ENCODE measurements around the gene SUSD3. TPM values are rescaled to one million over a fixed set of nuclear protein-coding genes. Genes with fewer than 3 reads are reported as not detected.

Gene SUSD3
- total RNA-seq, 1 donor from 2014 or later = 0.60 TPM

DNA sequence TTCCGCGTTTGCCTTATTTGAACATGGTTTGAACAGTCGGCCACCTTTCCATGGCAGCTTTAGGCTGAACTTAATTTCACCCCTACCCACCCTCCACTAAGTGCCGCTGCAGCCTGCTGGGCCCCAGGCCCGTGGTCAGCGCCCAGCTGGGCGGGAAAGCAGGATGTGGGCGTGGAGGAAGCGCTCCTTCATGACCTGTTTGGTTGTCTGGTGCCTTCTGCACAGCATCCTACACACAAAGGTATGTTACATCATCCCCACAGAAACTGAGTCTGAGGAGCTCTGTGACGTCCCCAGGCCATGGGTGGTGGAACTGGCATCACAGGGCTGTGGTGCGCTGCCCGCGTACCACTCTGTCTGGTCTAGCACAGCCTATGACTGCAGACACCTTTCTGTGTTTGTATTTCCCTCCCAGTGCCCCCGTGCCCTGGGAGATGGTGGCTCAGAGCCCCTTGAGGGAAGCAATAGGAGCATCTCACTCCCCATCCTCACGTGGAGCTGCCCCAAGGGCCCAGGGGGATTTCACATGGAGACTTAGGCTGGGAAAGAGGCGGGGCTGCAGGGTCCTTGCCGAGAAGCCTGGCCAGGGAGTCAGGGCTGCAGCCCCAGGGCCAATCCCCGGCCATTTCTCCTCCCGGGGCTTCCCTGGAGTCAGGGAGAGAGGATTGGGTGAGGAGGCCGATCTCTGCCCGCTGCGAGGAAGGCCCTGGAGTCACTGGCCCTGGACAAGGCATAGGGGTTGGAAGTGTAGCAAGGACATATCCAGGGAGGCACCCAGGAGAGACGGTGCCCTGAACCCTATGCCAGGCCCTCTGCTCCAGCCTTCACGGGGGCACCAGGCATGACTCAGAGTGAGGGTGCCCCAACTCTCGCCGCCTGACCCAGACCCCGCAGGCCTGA is 37.5 kb upstream of the SUSD3 start:
- Histone ChIP-seq H3K4me1 (no peaks in the 10 kb centered on the region), H3K27me3 (ENCODE audit: low read depth) (peaks cover under 1% of the 10 kb centered on the region), H3K4me3 (no peak overlapping the region), H3K9me3 (replicated peaks) (no peaks in the 10 kb centered on the region), H3K27ac (replicated peaks) (no peak overlapping the region), H3K36me3 (no peaks in the 10 kb centered on the region)
- TF ChIP-seq, protein P1, sequence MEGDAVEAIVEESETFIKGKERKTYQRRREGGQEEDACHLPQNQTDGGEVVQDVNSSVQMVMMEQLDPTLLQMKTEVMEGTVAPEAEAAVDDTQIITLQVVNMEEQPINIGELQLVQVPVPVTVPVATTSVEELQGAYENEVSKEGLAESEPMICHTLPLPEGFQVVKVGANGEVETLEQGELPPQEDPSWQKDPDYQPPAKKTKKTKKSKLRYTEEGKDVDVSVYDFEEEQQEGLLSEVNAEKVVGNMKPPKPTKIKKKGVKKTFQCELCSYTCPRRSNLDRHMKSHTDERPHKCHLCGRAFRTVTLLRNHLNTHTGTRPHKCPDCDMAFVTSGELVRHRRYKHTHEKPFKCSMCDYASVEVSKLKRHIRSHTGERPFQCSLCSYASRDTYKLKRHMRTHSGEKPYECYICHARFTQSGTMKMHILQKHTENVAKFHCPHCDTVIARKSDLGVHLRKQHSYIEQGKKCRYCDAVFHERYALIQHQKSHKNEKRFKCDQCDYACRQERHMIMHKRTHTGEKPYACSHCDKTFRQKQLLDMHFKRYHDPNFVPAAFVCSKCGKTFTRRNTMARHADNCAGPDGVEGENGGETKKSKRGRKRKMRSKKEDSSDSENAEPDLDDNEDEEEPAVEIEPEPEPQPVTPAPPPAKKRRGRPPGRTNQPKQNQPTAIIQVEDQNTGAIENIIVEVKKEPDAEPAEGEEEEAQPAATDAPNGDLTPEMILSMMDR (IDR thresholded peaks at IDR 0.05; ENCODE audit: borderline replicate concordance) = no peak
- DNase-seq = no peak
- intact Hi-C loops (cut with micrococcal nuclease) = no loop called here

DNA sequence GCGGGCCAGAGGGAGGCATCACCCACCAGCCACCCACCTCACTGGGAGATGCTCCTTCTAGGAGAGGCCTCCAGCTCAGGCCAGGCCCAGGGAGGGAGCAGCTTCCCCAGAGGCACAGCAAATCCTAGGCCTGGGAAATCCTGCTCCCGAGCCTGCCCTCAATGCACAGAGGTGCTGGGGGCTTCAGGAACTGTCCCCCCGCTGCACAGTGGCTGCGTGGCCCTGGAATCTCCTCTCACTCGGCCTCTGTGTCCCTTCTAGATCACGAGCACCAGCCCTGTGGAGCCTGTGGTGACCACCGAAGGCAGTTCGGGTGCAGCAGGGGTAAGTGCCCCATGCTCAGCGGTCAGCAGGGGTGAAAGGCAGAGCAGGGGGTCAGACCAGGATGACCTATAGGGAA is 36.4 kb upstream of the SUSD3 start:
- H3K9me3 ChIP-seq (replicated peaks) = no peaks in the 10 kb centered on the region
- no peak for DNase-seq
- no peaks in the 10 kb centered on the region for H3K4me1 ChIP-seq
- intact Hi-C loops (cut with micrococcal nuclease) = no loop called here
- TF ChIP-seq, protein P1 (IDR thresholded peaks at IDR 0.05; ENCODE audit: borderline replicate concordance) = no peak
- H3K27me3 ChIP-seq (ENCODE audit: low read depth) = no peaks in the 10 kb centered on the region
- H3K27ac ChIP-seq (replicated peaks) = no peak overlapping the region
- no peaks in the 10 kb centered on the region for H3K36me3 ChIP-seq
- no peak overlapping the region for H3K4me3 ChIP-seq

DNA sequence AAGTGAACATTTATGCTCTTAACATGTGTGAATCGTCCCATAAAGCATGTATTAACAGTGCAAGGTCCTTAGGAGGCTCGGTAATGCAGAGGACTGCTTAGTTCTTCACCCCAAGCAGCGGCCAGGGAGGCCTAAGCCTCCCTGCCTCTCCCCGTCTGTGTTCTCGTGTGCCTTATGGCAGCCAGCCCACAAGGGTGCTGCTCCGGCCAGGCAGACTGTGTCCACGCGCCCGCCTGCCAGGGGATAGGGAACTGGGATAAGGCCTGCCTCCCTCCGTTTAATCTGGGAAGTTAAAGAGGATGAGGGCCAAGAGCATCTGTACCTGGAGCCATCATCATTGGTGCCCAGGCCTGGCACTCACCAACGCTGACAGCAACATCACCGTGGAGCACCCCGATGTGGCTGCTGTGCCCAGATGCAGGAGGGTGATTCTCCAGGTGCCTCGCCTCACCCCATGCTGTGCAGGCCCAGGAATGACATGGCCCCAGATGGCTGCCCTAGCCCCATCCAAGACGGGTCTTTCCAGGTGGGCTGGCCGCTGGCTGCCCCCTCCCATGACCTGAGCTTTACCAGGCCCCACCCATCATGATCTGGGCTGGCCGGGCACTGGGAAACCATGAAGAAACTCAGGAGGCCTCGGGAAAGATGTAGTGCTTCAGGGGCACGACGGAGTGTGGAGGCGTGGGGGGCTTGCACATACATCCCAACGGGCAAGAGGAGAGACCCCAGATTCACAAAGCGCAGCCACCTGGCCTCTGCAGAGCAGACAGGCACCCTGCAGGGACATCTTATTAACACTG is 35.6 kb upstream of the SUSD3 start:
- no peaks in the 10 kb centered on the region for H3K36me3 ChIP-seq
- intact Hi-C loops (cut with micrococcal nuclease) = no loop called here
- no peak for DNase-seq

DNA sequence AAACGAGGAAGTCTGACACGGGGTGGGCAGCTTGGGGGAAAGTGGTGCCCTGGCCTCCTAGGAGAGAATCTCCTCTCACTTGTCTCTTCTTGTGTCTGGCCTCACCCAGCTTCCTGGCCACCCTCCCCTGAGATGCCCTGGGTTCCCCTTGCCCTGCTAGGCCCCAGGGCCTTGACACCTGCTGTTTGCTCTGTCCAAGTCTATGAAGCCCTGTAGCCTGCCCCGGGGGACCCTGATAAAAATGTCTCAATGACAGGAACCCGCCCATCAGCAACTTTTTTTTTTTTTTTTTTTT is 35.0 kb upstream of the SUSD3 start:
- no peak overlapping the region for H3K27ac ChIP-seq (replicated peaks)
- H3K36me3 ChIP-seq = no peaks in the 10 kb centered on the region
- no peak for DNase-seq
- H3K27me3 ChIP-seq (ENCODE audit: low read depth) = no peaks in the 10 kb centered on the region
- no peak overlapping the region for H3K4me3 ChIP-seq
- no peaks in the 10 kb centered on the region for H3K9me3 ChIP-seq (replicated peaks)
- intact Hi-C loops (cut with micrococcal nuclease) = no loop called here
- TF ChIP-seq, protein P1 (IDR thresholded peaks at IDR 0.05; ENCODE audit: borderline replicate concordance) = no peak
- no peaks in the 10 kb centered on the region for H3K4me1 ChIP-seq

More for the DNA sequence above, 35.6 kb upstream of the SUSD3 start:
- no peaks in the 10 kb centered on the region for H3K4me1 ChIP-seq
- no peak overlapping the region for H3K27ac ChIP-seq (replicated peaks)
- no peak overlapping the region for H3K4me3 ChIP-seq
- H3K27me3 ChIP-seq (ENCODE audit: low read depth) = no peaks in the 10 kb centered on the region
- TF ChIP-seq, protein P1 (IDR thresholded peaks at IDR 0.05; ENCODE audit: borderline replicate concordance) = no peak
- H3K9me3 ChIP-seq (replicated peaks) = no peaks in the 10 kb centered on the region

DNA sequence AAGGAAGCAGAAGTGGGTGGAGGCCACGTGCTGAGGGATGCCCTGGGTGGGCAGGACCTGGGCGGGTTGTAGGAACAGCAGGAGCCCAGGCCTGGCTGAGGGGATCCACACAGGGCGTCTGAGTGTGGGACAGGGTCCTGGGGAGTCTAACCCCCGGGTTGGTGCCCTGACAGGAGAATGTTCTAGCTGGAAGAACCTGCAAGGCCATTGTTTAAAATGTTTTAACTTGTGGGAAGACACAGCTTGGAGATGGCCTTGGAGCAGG is 33.9 kb upstream of the SUSD3 start:
- Histone ChIP-seq H3K4me3 (no peak overlapping the region), H3K4me1 (no peaks in the 10 kb centered on the region), H3K9me3 (replicated peaks) (no peaks in the 10 kb centered on the region), H3K36me3 (no peaks in the 10 kb centered on the region), H3K27me3 (ENCODE audit: low read depth) (peaks cover 4% of the 10 kb centered on the region), H3K27ac (replicated peaks) (no peak overlapping the region)
- DNase-seq = no peak
- intact Hi-C loops (cut with micrococcal nuclease) = no loop called here
- TF ChIP-seq, protein P1 (IDR thresholded peaks at IDR 0.05; ENCODE audit: borderline replicate concordance) = no peak

Measured in left ventricle myocardium inferior (tissue), 1 donor.